Neural cell (in vitro differentiated cells): ENCODE measurements around the gene SP6. TPM values are rescaled to one million over a fixed set of nuclear protein-coding genes. Genes with fewer than 3 reads are reported as not detected.

ENCODE experiments used
- H2AFZ ChIP-seq: fragments of 200-600, 300-800 bp; sonication (generic), shearing (Covaris generic); 2 replicates; pipeline ENCODE4 v1.6.0; 2014; ENCODE audit warnings: low read depth, mild to moderate bottlenecking, antibody characterized with exemption, low read length, moderate library complexity
- H3F3A ChIP-seq: fragments of 200-600 bp; shearing (Covaris generic); 2 replicates; pipeline ENCODE4 v1.6.1; 2016; ENCODE audit warnings: mild to moderate bottlenecking, moderate library complexity, mixed read lengths, antibody characterized with exemption, low read length; ENCODE audit not compliant: insufficient read depth, poor library complexity, severe bottlenecking
- H3K27ac ChIP-seq: fragments of 200-600, 300-800 bp; sonication (generic), shearing (Covaris generic); 2 replicates; pipeline ENCODE4 v1.5.1; 2014; ENCODE audit warnings: mild to moderate bottlenecking, low read length, moderate library complexity
- H3K27me3 ChIP-seq: fragments of 300-800, 200-600 bp; sonication (generic), shearing (Covaris generic); 2 replicates; pipeline ENCODE4 v1.6.0; 2014; ENCODE audit warnings: mild to moderate bottlenecking, low read depth, low read length, moderate library complexity; ENCODE audit not compliant: insufficient read depth
- H3K36me3 ChIP-seq: fragments of 300-800, 200-600 bp; sonication (generic), shearing (Covaris generic); 2 replicates; pipeline ENCODE4 v1.5.1; 2014; ENCODE audit warnings: mild to moderate bottlenecking, antibody characterized with exemption, low read length, moderate library complexity; ENCODE audit not compliant: insufficient read depth
- H3K4me2 ChIP-seq: fragments of 300-800, 200-600 bp; sonication (generic), shearing (Covaris generic); 2 replicates; pipeline ENCODE4 v1.6.0; 2014; ENCODE audit warnings: mild to moderate bottlenecking, low read length
- H3K4me3 ChIP-seq: fragments of 300-800, 200-600 bp; sonication (generic), shearing (Covaris generic); 2 replicates; pipeline ENCODE4 v1.5.1; 2014; ENCODE audit warnings: mild to moderate bottlenecking, low read length, moderate library complexity
- H3K79me2 ChIP-seq: fragments of 200-600 bp; shearing (Covaris generic); replicated peaks from 2 replicates; pipeline ENCODE4 v1.6.0; 2014; ENCODE audit warnings: mild to moderate bottlenecking, low read length, moderate library complexity; ENCODE audit not compliant: insufficient read depth
- H3K9ac ChIP-seq: fragments of 300-800, 200-600 bp; sonication (generic), shearing (Covaris generic); 2 replicates; pipeline ENCODE4 v1.6.1; 2016; ENCODE audit warnings: mild to moderate bottlenecking, low read length, mixed read lengths
- H3K9me2 ChIP-seq: fragments of 200-600 bp; shearing (Covaris generic); 2 replicates; pipeline ENCODE4 v1.6.1; 2016; ENCODE audit warnings: mild to moderate bottlenecking, low read length, mixed read lengths; ENCODE audit not compliant: insufficient read depth
- H3K9me3 ChIP-seq: fragments of 200-600, 300-800 bp; sonication (generic), shearing (Covaris generic); 2 replicates; pipeline ENCODE4 v1.6.1; 2016; ENCODE audit warnings: mild to moderate bottlenecking, mixed run types, low read length, moderate library complexity, mixed read lengths
- H4K20me1 ChIP-seq: fragments of 200-600 bp; shearing (Covaris generic); 2 replicates; pipeline ENCODE4 v1.6.1; 2016; ENCODE audit warnings: mild to moderate bottlenecking, mixed run types; ENCODE audit not compliant: insufficient read depth
- EP300 ChIP-seq: fragments of 450-650 bp; conservative IDR thresholded peaks from 2 replicates; pipeline ENCODE4 v1.6.1; 2014; ENCODE audit warnings: antibody characterized with exemption, mild to moderate bottlenecking, moderate library complexity; ENCODE audit not compliant: poor library complexity, severe bottlenecking
- EZH2 ChIP-seq: fragments of 200-600, 300-800 bp; shearing (Covaris generic), sonication (generic); IDR thresholded peaks from 2 replicates; pipeline ENCODE4 v1.6.1; 2014; ENCODE audit warnings: antibody characterized with exemption, low read length, borderline replicate concordance, mild to moderate bottlenecking; ENCODE audit not compliant: insufficient read depth, poor library complexity, severe bottlenecking
- MXI1 ChIP-seq: fragments of 450-650 bp; conservative IDR thresholded peaks from 2 replicates; pipeline ENCODE4 v1.6.1; 2014; ENCODE audit warnings: antibody characterized with exemption, mild to moderate bottlenecking; ENCODE audit not compliant: poor library complexity, severe bottlenecking
- POLR2AphosphoS5 ChIP-seq: IDR thresholded peaks from 2 replicates; pipeline ENCODE4 v1.6.1; 2012
- RAD21 ChIP-seq: fragments of 450-650 bp; conservative IDR thresholded peaks from 2 replicates; pipeline ENCODE4 v1.6.1; 2014; ENCODE audit warnings: antibody characterized with exemption, mild to moderate bottlenecking, moderate library complexity
- SMC3 ChIP-seq: fragments of 450-650 bp; conservative IDR thresholded peaks from 2 replicates; pipeline ENCODE4 v1.6.1; 2014; ENCODE audit warnings: antibody characterized with exemption, mild to moderate bottlenecking, moderate library complexity; ENCODE audit not compliant: poor library complexity
- TAF1 ChIP-seq: IDR thresholded peaks from 2 replicates; pipeline ENCODE4 v1.6.1; 2012; ENCODE audit warnings: low read depth
- polyA plus RNA-seq: library from polyadenylated mRNA; depleted of rRNA; stranded (reverse); fragments of >200 nt; gene quantifications from 2 replicates; pipeline ENCODE4 v1.2.3, GENCODE V29; 2014
- TF ChIP-seq, protein P1 (sequence below): IDR thresholded peaks from 2 replicates; pipeline ENCODE4 v1.6.1; 2012; ENCODE audit warnings: borderline replicate concordance
- TF ChIP-seq, protein P2 (sequence below): fragments of 450-650 bp; IDR thresholded peaks from 2 replicates; pipeline ENCODE4 v1.5.1; 2014; ENCODE audit warnings: antibody characterized with exemption, mild to moderate bottlenecking, moderate library complexity; ENCODE audit not compliant: poor library complexity, severe bottlenecking

The SP6 gene
- polyA plus RNA-seq, 1 donor from 2014 or later, result 0.42 TPM

DNA sequence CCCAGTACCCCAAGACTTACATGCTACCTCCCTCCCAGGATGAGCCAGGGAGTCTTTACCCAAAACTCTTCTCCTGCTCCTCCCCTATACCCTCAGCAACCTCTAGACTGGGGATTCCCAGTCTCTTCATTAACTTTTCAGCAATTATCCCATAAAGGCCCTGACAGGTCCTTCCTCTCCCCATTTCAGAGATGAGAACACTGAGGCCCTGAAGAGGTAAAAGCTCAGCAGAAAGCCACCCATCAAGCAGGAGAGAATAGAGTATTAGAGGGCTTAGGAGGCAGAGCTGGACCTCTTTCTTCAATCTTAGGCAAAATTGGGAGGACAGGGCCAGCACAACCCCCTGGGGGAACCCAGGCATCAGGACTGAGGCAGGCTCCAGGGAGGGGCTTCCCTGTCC, 5.9 kb upstream of the SP6 start:
- no peaks in the 10 kb centered on the region for H3K9me3 ChIP-seq
- no peaks in the 10 kb centered on the region for H3K9me2 ChIP-seq
- H3K79me2 ChIP-seq, result no peaks in the 10 kb centered on the region
- TF ChIP-seq, protein P1, sequence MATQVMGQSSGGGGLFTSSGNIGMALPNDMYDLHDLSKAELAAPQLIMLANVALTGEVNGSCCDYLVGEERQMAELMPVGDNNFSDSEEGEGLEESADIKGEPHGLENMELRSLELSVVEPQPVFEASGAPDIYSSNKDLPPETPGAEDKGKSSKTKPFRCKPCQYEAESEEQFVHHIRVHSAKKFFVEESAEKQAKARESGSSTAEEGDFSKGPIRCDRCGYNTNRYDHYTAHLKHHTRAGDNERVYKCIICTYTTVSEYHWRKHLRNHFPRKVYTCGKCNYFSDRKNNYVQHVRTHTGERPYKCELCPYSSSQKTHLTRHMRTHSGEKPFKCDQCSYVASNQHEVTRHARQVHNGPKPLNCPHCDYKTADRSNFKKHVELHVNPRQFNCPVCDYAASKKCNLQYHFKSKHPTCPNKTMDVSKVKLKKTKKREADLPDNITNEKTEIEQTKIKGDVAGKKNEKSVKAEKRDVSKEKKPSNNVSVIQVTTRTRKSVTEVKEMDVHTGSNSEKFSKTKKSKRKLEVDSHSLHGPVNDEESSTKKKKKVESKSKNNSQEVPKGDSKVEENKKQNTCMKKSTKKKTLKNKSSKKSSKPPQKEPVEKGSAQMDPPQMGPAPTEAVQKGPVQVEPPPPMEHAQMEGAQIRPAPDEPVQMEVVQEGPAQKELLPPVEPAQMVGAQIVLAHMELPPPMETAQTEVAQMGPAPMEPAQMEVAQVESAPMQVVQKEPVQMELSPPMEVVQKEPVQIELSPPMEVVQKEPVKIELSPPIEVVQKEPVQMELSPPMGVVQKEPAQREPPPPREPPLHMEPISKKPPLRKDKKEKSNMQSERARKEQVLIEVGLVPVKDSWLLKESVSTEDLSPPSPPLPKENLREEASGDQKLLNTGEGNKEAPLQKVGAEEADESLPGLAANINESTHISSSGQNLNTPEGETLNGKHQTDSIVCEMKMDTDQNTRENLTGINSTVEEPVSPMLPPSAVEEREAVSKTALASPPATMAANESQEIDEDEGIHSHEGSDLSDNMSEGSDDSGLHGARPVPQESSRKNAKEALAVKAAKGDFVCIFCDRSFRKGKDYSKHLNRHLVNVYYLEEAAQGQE, result no peak
- TF ChIP-seq EZH2, result no peak
- TF ChIP-seq EP300, result no peak
- TF ChIP-seq RAD21, result no peak
- TF ChIP-seq, protein P2, sequence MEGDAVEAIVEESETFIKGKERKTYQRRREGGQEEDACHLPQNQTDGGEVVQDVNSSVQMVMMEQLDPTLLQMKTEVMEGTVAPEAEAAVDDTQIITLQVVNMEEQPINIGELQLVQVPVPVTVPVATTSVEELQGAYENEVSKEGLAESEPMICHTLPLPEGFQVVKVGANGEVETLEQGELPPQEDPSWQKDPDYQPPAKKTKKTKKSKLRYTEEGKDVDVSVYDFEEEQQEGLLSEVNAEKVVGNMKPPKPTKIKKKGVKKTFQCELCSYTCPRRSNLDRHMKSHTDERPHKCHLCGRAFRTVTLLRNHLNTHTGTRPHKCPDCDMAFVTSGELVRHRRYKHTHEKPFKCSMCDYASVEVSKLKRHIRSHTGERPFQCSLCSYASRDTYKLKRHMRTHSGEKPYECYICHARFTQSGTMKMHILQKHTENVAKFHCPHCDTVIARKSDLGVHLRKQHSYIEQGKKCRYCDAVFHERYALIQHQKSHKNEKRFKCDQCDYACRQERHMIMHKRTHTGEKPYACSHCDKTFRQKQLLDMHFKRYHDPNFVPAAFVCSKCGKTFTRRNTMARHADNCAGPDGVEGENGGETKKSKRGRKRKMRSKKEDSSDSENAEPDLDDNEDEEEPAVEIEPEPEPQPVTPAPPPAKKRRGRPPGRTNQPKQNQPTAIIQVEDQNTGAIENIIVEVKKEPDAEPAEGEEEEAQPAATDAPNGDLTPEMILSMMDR, result no peak
- no peak for TF ChIP-seq TAF1
- TF ChIP-seq SMC3, result no peak
- no peak for TF ChIP-seq MXI1
- TF ChIP-seq POLR2AphosphoS5, result no peak
- no peak overlapping the region for H2AFZ ChIP-seq
- no peaks in the 10 kb centered on the region for H3F3A ChIP-seq
- H3K4me3 ChIP-seq, result no peak overlapping the region
- peaks cover 53% of the 10 kb centered on the region for H3K27me3 ChIP-seq
- H3K36me3 ChIP-seq, result no peaks in the 10 kb centered on the region
- no peaks in the 10 kb centered on the region for H4K20me1 ChIP-seq
- no peak overlapping the region for H3K4me2 ChIP-seq
- H3K9ac ChIP-seq, result no peak overlapping the region
- H3K27ac ChIP-seq, result no peak overlapping the region

DNA sequence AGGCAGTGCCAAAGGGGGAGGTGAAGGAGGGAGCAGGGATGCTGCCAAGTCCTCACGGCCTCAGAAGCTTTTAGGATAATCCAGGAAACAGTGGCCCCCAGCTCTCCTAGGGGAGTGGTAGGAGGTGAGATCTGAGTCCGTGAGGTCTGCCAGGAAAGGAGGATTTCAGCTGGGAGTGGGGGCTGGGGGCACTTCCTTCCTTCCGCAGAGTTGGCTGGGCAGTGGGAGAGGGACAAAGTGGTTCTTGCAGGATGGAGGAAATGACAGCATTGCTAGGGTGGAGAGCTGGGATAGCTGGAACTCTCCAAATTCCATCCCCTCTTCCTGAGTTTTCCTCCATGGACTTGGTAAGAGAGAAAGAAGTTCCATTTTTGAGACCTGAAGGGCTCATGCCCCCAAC, 4.8 kb upstream of the SP6 start:
- Histone ChIP-seq H3K9me3 (no peaks in the 10 kb centered on the region), H3K27ac (no peak overlapping the region), H3K79me2 (no peaks in the 10 kb centered on the region), H3F3A (no peaks in the 10 kb centered on the region), H3K36me3 (no peaks in the 10 kb centered on the region), H4K20me1 (no peaks in the 10 kb centered on the region), H3K27me3 (peaks cover 64% of the 10 kb centered on the region), H3K4me2 (no peak overlapping the region), H3K9me2 (no peaks in the 10 kb centered on the region), H3K4me3 (no peak overlapping the region), H2AFZ (no peak overlapping the region), H3K9ac (no peak overlapping the region)
- TF ChIP-seq EZH2 (no peak), TAF1 (no peak), MXI1 (no peak), EP300 (no peak), POLR2AphosphoS5 (no peak), SMC3 (no peak), RAD21 (no peak)
- TF ChIP-seq, protein P2, result no peak
- TF ChIP-seq, protein P1, result no peak
